WERI-Rb-1 (cell line): ENCODE data around the gene TAF1A.
A peak's percentile ranks its signal among the peaks of the same experiment; 100 is the strongest.

Experiments
- DNase-seq: peaks from one replicate; pipeline ENCODE4 v3.0.0-alpha.2; 2020
- H3K27ac ChIP-seq: fragments of 250-450 bp; sonication (Bioruptor Pico); 2 replicates; pipeline ENCODE4 v1.5.1; 2020; ENCODE audit warnings: mild to moderate bottlenecking, moderate library complexity
- H3K27me3 ChIP-seq: fragments of 250-450 bp; sonication (Bioruptor Pico); 2 replicates; pipeline ENCODE4 v1.5.1; 2021; ENCODE audit warnings: mild to moderate bottlenecking, low read depth, moderate library complexity; ENCODE audit not compliant: insufficient read depth, severe bottlenecking
- H3K36me3 ChIP-seq: fragments of 250-450 bp; sonication (Bioruptor Pico); 2 replicates; pipeline ENCODE4 v1.5.1; 2020; ENCODE audit warnings: mild to moderate bottlenecking, moderate library complexity
- H3K4me3 ChIP-seq: 2 replicates; pipeline ENCODE4 v1.5.1; 2011; ENCODE audit warnings: low read depth, mild to moderate bottlenecking, control low read depth, low read length
- H3K9me3 ChIP-seq: fragments of 250-450 bp; sonication (Bioruptor Pico); 2 replicates; pipeline ENCODE4 v1.5.1; 2021; ENCODE audit warnings: mild to moderate bottlenecking, moderate library complexity; ENCODE audit not compliant: severe bottlenecking
- TF ChIP-seq, protein P1 (sequence below): IDR thresholded peaks from 2 replicates; pipeline ENCODE4 v1.5.1; 2011; ENCODE audit warnings: low read depth, mild to moderate bottlenecking, control low read depth, inconsistent platforms, low read length

The TAF1A gene

DNA sequence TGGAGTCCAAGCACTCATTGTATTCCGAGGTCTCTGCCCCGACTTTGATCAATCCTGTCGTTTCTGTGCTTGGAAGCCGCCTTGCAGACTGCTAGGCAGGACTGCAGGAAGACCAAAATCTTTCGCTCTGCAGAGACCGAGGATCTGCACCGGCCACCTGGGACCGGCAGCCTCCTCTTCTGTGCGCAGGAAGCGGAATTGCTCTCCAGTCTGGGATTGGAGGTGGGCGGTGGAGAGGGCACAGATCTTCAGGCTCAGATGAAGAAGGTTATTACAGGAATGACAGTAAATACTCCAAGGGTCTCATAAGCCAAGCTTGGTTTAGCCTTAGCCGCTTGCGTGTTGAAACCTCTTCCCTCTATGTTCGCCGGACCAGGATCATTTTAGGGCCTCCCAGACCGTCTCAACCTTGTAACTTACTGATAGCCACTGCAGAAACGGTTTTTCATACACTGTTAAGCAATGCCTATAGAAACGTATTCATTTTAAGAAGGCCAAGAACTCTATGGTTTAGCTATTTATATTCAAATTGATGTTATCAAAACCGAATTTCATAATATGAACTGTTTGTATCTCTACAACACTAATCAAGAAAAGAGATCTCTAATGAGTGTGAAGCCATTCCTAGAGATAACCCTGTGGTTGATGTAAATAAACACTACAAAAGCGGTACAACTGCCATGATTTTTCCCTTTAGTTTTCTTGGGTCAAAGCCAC lies 29.3 kb upstream of the TAF1A start:
- peak; percentile 18 for DNase-seq
- Histone ChIP-seq H3K27ac (no peak overlapping the region), H3K9me3 (no peaks in the 10 kb centered on the region), H3K4me3 (peak overlapping the region; percentile 56), H3K36me3 (no peaks in the 10 kb centered on the region), H3K27me3 (no peaks in the 10 kb centered on the region)
- TF ChIP-seq, protein P1, sequence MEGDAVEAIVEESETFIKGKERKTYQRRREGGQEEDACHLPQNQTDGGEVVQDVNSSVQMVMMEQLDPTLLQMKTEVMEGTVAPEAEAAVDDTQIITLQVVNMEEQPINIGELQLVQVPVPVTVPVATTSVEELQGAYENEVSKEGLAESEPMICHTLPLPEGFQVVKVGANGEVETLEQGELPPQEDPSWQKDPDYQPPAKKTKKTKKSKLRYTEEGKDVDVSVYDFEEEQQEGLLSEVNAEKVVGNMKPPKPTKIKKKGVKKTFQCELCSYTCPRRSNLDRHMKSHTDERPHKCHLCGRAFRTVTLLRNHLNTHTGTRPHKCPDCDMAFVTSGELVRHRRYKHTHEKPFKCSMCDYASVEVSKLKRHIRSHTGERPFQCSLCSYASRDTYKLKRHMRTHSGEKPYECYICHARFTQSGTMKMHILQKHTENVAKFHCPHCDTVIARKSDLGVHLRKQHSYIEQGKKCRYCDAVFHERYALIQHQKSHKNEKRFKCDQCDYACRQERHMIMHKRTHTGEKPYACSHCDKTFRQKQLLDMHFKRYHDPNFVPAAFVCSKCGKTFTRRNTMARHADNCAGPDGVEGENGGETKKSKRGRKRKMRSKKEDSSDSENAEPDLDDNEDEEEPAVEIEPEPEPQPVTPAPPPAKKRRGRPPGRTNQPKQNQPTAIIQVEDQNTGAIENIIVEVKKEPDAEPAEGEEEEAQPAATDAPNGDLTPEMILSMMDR: no peak

DNA sequence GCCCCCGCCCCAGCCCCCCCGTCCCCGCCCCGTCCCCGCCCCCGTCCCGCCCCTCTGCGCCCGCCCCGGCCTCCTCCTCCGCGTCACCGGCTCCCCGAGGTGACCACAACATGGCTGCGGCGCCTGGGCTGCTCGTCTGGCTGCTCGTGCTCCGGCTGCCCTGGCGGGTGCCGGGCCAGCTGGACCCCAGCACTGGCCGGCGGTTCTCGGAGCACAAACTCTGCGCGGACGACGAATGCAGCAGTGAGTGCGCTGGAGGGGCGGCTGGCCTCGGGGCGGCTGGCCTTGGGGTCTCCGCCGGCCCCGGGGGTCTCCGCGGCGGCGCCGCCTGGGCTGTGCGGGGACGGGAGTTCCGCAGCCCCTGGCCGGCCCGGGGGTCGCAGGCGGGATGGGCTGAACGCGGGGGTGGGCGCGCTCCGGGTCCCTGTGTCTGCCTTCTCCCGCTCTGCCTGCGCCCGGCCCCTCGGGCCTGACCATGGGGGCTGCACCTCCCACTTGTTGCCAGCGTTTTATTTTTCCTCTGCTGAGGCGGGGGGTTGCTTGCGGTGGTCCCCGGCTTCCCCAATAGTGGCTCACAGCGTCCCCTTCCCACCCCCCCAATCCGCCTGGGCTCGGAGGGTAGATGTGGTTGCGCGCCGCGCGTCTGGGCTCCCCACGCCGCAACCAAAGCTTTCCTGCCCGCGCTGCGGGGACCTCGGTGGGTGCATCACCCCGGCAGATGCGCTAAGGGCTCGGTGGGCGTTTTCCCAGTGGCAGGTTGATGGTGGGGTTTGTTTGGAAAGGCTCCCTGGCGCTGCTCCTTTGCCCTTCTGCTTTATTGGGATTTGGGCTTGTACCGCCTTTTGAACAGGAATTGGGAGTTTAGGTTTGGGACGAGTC lies 28.5 kb upstream of the TAF1A start, which contains the start of gene MIA3:
MIA3 (plus strand) TSS at position 97 of the 879 bp plus-strand sequence; CDS start at position 111, 14 bp downstream.
- Histone ChIP-seq H3K36me3 (no peaks in the 10 kb centered on the region), H3K9me3 (no peaks in the 10 kb centered on the region), H3K27me3 (no peaks in the 10 kb centered on the region), H3K27ac (peak within 1 kb of the TSS; percentile 68), H3K4me3 (peak within 1 kb of the TSS; percentile 56)
- no peak for DNase-seq
- TF ChIP-seq, protein P1: no peak

DNA sequence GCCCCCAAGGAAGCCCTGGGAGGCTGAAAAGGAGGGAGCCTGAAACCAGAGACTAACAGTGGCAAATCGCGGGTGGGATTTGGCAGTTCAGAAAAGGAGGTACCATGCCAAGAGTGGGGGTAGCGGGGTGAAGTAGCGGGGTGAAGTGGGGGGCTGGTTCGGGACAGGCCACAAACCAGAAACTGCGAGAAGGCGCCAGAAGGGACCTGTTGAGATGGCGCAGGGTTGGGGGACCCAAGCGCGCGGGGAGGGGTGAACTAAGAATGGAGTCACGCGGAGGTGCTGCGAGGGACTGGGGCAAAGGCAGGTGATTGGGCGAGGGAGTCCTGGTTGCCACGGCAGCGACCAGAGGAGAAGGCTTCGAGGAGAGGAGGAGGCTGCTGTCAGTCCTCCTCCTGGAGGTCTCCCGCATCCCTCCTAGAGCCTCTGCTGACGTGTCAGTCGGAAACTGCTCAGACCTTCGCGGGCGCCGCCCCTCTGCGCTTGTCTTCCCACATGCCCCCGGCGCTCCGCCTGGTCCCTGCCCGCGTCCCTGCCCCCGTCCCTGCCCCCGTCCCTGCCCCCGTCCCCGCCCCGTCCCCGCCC lies 27.7 kb upstream of the TAF1A start:
- no peaks in the 10 kb centered on the region for H3K36me3 ChIP-seq
- no peak overlapping the region; the same call in 1 of the 2 replicates for H3K4me3 ChIP-seq
- peak; percentile 76 for DNase-seq
- no peaks in the 10 kb centered on the region for H3K27me3 ChIP-seq
- no peaks in the 10 kb centered on the region for H3K9me3 ChIP-seq
- no peak overlapping the region for H3K27ac ChIP-seq
- TF ChIP-seq, protein P1: no peak

DNA sequence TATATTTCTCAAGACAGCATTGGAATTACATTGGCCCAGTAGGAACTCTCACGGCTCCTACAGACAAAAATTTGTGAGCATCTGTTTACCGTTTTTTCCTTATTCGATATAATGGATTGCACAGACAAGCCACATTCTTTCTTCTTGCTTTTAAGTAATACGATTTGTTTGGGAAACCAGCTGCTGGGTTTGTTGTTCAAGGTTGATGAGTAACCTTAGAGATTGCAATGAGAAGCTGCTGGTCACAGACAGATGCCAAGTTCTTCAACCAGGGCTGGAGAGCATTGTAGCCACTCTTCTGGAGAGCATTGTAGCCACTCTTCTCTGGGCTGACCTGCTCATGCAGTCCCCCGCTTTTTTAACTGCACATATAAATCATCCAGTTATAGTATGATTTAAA lies 26.8 kb upstream of the TAF1A start:
- Histone ChIP-seq H3K27me3 (no peaks in the 10 kb centered on the region), H3K4me3 (no peak overlapping the region), H3K27ac (no peak overlapping the region), H3K36me3 (no peaks in the 10 kb centered on the region), H3K9me3 (no peaks in the 10 kb centered on the region)
- no peak for DNase-seq
- TF ChIP-seq, protein P1: no peak

DNA sequence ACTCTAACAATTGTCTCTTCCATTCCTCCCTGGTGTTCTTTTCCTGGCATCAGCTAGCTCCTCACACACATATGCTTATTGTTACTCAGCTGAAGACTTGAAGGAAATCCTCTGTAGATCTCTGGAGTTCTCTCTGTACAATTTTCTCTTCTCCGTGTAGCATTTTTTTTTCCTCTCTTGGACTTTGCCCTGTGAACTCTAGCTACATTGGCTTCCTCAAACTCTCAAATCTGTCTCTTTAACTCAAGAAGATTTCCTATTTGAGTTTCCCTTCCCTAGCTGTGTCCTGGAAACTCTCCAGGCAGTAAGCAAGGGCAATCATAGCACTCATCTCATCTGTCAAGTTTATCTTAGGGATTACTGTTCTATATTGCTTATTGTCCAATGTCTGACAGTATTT lies 23.9 kb upstream of the TAF1A start:
- no peaks in the 10 kb centered on the region for H3K9me3 ChIP-seq
- no peak for DNase-seq
- TF ChIP-seq, protein P1: no peak
- no peaks in the 10 kb centered on the region for H3K36me3 ChIP-seq
- no peak overlapping the region for H3K4me3 ChIP-seq
- H3K27ac ChIP-seq: no peak overlapping the region
- H3K27me3 ChIP-seq: no peaks in the 10 kb centered on the region
